ENCODE measurements around the gene KANSL1L. TPM values are rescaled to one million over a fixed set of nuclear protein-coding genes. Genes with fewer than 3 reads are reported as not detected.

KANSL1L gene
- total and polyA plus RNA-seq, 9 of the 15 experiments (the other 6 are each of a cell fraction or from before 2014, with no cell fraction given), result 1.3 to 6.7 (median 2.4) TPM

- no peak overlapping the region for H3K27ac ChIP-seq (ENCODE audit: extremely low read depth, low read depth, low read length)
- FAIRE-seq (no peak), DNase-seq (ENCODE audit: extremely low read depth in 1 of 4, low spot score in 3 of 4) (no peak), ATAC-seq (no peak)
- H3K4me2 ChIP-seq (ENCODE audit: insufficient read depth, low read length), result no peak overlapping the region
- no peaks in the 10 kb centered on the region for H3K79me2 ChIP-seq (ENCODE audit: control insufficient read depth, insufficient read depth, low read length)
- H3K9ac ChIP-seq (ENCODE audit: insufficient read depth in 1 of 2, low read depth in 2 of 2, low read length in 2 of 2), result no peak overlapping the region
- 90% methylated on average over 3 of the region's 3 CpGs for WGBS (ENCODE audit: insufficient coverage, low coverage, missing lambda C conversion rate)
- H3K9me3 ChIP-seq (replicated peaks; ENCODE audit: control insufficient read depth, insufficient read depth, low read depth, low read length), result no peaks in the 10 kb centered on the region
- no peak overlapping the region for H2AFZ ChIP-seq (ENCODE audit: low read depth, low read length)
- in situ Hi-C loops (cut with MboI) (loop anchor here (25.0 kb wide), 1 partner anchor 439 kb away; no protein-coding TSS in a partner anchor), intact Hi-C loops (cut with micrococcal nuclease) (no loop called here)
- TF ChIP-seq NELFE (IDR thresholded peaks at IDR 0.05; ENCODE audit: insufficient read depth, insufficient read length) (no peak), HOXB6 (CRISPR knock-in tag; IDR thresholded peaks at IDR 0.05; ENCODE audit: borderline replicate concordance) (no peak), SRSF7 (optimal IDR thresholded peaks at IDR 0.05; ENCODE audit: low read depth, low read length) (no peak), SMARCA5 (IDR thresholded peaks at IDR 0.05) (no peak), MTF1 (CRISPR knock-in tag; IDR thresholded peaks at IDR 0.05; ENCODE audit: borderline replicate concordance) (no peak), HEY1 (CRISPR knock-in tag; IDR thresholded peaks at IDR 0.05; ENCODE audit: borderline replicate concordance) (no peak), SMAD1 (IDR thresholded peaks at IDR 0.05; ENCODE audit: low read depth, low read length, partially characterized antibody) (no peak), RFX5 (IDR thresholded peaks at IDR 0.05; ENCODE audit: low read depth, low read length) (no peak), RREB1 (CRISPR knock-in tag; IDR thresholded peaks at IDR 0.05) (no peak)
- H3K27me3 ChIP-seq (ENCODE audit: control insufficient read depth in 2 of 2, insufficient read depth in 2 of 2, low read length in 2 of 2), result no peaks in the 10 kb centered on the region
- no peaks in the 10 kb centered on the region for H4K20me1 ChIP-seq (replicated peaks; ENCODE audit: control insufficient read depth, insufficient read depth, low read length)
- no peaks in the 10 kb centered on the region for H3K4me1 ChIP-seq (replicated peaks in 1 of 2; ENCODE audit: control insufficient read depth in 2 of 2, insufficient read depth in 2 of 2, low read length in 2 of 2)
- POLR2A ChIA-PET, result no interaction called here
- no TSS peak for BruUV-seq (replicated peaks)
- no peak overlapping the region for H3K4me3 ChIP-seq
- CTCF ChIA-PET (ENCODE audit: low intra/inter-chr PET ratio), result no interaction called here
- no peaks in the 10 kb centered on the region for H3K9me1 ChIP-seq (ENCODE audit: control insufficient read depth, insufficient read depth, low read length)
- peaks cover 72% of the 10 kb centered on the region; the same call in 2 of the 3 replicates for H3K36me3 ChIP-seq (ENCODE audit: control insufficient read depth, insufficient read depth, low read length)
Observed at GRCh38 chr2:210022824-210023223, 148.4 kb downstream of the KANSL1L start.

Measured in K562 (cell line).